ENCODE results near the gene CYTL1. TPM values are rescaled to one million over a fixed set of nuclear protein-coding genes. Genes with fewer than 3 reads are reported as not detected.

The CYTL1 gene
- total RNA-seq, 1 donor from 2014 or later = 0.85 TPM

DNA sequence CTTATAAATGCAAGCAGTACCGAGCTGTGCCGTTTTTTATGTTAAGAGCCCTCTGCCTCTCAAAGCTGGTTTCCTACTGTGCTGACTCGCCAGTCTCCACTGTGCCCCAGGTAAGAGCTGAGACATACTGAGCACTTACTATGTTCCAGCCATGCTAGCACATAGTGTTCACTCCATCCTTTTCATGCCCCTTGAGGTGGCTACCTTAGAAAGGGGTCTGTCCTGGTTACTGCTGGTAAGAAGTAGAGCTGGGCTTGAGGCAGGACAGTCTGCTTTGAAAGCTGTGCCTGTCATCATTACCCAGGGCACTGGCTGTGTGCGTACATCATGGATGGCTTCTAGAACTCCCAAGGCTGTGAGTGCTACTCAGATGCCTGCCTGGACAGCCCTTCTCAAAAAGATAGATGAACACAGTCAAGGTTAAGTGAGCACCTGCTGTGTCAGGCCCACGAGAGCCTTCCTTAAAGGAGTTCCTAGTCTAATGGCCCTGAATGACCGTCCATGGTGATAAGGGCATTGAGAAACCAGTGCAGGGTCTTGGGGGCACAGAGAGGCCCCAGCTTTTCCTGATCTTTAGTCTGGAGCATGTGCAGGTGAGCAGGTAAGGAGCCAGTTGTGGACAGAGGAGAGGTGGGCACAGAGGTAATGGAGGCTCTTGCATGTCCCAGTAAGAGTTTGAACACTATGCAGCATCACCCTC, 33.6 kb upstream of the CYTL1 start:
- Histone ChIP-seq H3K4me1 (peaks cover 0 to 2% of the 10 kb centered on the region in 2 donors), H3K4me3 (no peak overlapping the region), H3K27me3 (no peaks in the 10 kb centered on the region), H3K36me3 (no peaks in the 10 kb centered on the region), H3K27ac (no peak overlapping the region), H3K9me3 (no peaks in the 10 kb centered on the region)
- DNase-seq (ENCODE audit: low spot score in 2 of 2) = no peak
- intact Hi-C loops (cut with DNase I) = loop anchor here (5.0 kb wide), 1 partner anchor 61 kb away; no protein-coding TSS in a partner anchor
- TF ChIP-seq, protein P1, sequence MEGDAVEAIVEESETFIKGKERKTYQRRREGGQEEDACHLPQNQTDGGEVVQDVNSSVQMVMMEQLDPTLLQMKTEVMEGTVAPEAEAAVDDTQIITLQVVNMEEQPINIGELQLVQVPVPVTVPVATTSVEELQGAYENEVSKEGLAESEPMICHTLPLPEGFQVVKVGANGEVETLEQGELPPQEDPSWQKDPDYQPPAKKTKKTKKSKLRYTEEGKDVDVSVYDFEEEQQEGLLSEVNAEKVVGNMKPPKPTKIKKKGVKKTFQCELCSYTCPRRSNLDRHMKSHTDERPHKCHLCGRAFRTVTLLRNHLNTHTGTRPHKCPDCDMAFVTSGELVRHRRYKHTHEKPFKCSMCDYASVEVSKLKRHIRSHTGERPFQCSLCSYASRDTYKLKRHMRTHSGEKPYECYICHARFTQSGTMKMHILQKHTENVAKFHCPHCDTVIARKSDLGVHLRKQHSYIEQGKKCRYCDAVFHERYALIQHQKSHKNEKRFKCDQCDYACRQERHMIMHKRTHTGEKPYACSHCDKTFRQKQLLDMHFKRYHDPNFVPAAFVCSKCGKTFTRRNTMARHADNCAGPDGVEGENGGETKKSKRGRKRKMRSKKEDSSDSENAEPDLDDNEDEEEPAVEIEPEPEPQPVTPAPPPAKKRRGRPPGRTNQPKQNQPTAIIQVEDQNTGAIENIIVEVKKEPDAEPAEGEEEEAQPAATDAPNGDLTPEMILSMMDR (IDR thresholded peaks at IDR 0.05) = no peak

GRCh38 chr4:5052204-5052702, 33.0 kb upstream of the CYTL1 start:
- Histone ChIP-seq H3K4me1 (peaks cover 0 to 2% of the 10 kb centered on the region in 2 donors), H3K36me3 (no peaks in the 10 kb centered on the region), H3K4me3 (peak overlapping the region; percentile 47 to 62), H3K27ac (no peak overlapping the region), H3K27me3 (no peaks in the 10 kb centered on the region), H3K9me3 (no peaks in the 10 kb centered on the region)
- TF ChIP-seq, protein P1 (IDR thresholded peaks at IDR 0.05) = no peak
- intact Hi-C loops (cut with DNase I) = loop anchor here (5.0 kb wide), 1 partner anchor 60 kb away; no protein-coding TSS in a partner anchor
- DNase-seq (ENCODE audit: low spot score in 2 of 2) = no peak

DNA sequence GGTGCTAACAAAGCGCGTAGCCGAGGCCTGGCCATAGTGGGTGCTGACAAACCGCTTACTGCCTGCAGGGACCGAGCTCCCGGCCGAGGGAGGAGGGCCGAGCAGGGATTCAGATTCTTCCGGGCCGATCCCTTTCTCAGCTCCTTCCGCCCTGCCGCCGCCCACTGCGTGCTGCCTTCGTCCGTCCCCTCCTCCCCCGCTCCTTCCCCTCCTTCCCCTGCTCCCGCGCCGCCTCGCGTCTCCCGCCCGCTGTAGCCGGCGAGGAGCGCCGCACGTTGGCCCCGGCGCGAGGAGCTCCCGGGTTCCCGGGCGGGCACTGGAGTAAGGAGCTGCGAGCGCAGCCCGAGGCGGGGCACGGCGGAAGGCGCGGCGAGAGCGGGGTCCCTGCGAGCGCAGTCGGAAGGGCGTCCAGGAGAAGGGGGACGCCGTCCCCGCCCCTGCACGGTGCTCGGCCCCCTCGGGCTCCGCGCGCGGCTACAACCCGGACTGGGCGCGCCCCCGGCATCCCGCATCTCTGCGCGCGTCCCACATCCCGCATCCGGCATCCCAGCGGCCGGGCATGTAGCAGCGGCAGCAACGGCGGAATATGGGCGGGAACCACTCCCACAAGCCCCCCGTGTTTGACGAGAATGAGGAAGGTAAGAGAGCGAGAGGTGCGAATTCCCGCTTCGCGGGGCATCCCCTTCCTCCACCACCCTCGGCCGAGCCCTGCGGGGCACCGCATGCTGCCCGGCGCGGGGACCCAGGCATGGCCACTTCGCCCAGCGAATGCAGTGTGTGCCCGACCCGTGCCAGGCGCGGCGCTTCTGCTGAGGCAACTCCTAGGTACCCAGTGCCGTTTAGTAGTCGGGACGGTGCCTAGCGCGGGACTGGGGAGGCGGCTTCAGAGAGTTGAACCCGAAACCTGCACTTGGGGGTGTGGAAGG, 32.3 kb upstream of the CYTL1 start, which contains the start of gene STK32B:
Gene STK32B, plus strand, starts transcription at position 203 of the 926 bp plus-strand sequence.
- Histone ChIP-seq H3K4me1 (peaks cover 0 to 2% of the 10 kb centered on the region in 2 donors), H3K9me3 (no peaks in the 10 kb centered on the region), H3K4me3 (peak within 1 kb of the TSS; percentile 47 to 62), H3K27me3 (no peaks in the 10 kb centered on the region), H3K36me3 (no peaks in the 10 kb centered on the region), H3K27ac (no peak within 1 kb of the TSS)
- intact Hi-C loops (cut with DNase I) = loop anchor here (2.0 to 5.0 kb wide), 2 partner anchors 59 to 91 kb away; no protein-coding TSS in a partner anchor
- DNase-seq (ENCODE audit: low spot score in 2 of 2) = peak in 1 of 2 donors; percentile 76
- TF ChIP-seq, protein P1 (IDR thresholded peaks at IDR 0.05) = no peak

- DNase-seq (ENCODE audit: low spot score in 2 of 2) = peak in 1 of 2 donors; percentile 80
- no peaks in the 10 kb centered on the region for H3K9me3 ChIP-seq
- H3K4me3 ChIP-seq = peak overlapping the region; percentile 47 to 62
- H3K27ac ChIP-seq = no peak overlapping the region
- peaks cover 0 to 2% of the 10 kb centered on the region in 2 donors for H3K4me1 ChIP-seq
- H3K36me3 ChIP-seq = no peaks in the 10 kb centered on the region
- intact Hi-C loops (cut with DNase I) = loop anchor here (2.0 to 5.0 kb wide), 2 partner anchors 58 to 92 kb away; no protein-coding TSS in a partner anchor
- H3K27me3 ChIP-seq = no peaks in the 10 kb centered on the region
- TF ChIP-seq, protein P1 (IDR thresholded peaks at IDR 0.05) = peak; percentile 56 to 70 (median 60)
Observed at GRCh38 chr4:5050520-5051277, 31.4 kb upstream of the CYTL1 start.

DNA sequence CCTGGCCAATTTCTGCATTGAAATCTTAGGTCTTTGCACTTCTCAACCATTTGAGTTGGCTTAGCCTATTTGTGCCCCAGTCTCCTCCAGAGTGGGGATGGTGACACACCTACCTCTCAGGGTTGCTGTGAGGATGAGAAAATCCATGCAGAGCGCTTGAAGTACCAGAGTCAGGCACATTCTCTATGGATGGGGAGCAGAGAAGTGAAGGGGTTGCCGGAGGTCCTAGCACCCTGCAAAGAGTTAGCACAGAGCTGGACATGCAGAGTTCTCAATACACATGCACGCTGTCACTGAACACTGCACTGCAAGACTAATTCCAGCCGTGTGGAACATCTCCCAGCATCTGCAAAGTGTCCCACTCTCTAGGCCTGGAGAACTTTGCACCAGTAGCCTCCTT, 29.5 kb upstream of the CYTL1 start:
- TF ChIP-seq, protein P1 (IDR thresholded peaks at IDR 0.05) = no peak
- Histone ChIP-seq H3K36me3 (no peaks in the 10 kb centered on the region), H3K4me3 (no peak overlapping the region), H3K9me3 (no peaks in the 10 kb centered on the region), H3K27ac (no peak overlapping the region), H3K27me3 (no peaks in the 10 kb centered on the region), H3K4me1 (peaks cover 0 to 2% of the 10 kb centered on the region in 2 donors)
- intact Hi-C loops (cut with DNase I) = no loop called here
- no peak for DNase-seq (ENCODE audit: low spot score in 2 of 2)
